Erythroblast (primary cell): ENCODE results near the gene KCNH2.

Source experiments
- GATA1 ChIP-seq: IDR thresholded peaks from 2 replicates; pipeline ENCODE4 v1.6.1; 2011; ENCODE audit warnings: low read depth, mild to moderate bottlenecking, control low read depth, low read length, moderate library complexity
- POLR2A ChIP-seq: IDR thresholded peaks from 2 replicates; pipeline ENCODE4 v1.6.1; 2011; ENCODE audit warnings: mild to moderate bottlenecking, low read length

DNA sequence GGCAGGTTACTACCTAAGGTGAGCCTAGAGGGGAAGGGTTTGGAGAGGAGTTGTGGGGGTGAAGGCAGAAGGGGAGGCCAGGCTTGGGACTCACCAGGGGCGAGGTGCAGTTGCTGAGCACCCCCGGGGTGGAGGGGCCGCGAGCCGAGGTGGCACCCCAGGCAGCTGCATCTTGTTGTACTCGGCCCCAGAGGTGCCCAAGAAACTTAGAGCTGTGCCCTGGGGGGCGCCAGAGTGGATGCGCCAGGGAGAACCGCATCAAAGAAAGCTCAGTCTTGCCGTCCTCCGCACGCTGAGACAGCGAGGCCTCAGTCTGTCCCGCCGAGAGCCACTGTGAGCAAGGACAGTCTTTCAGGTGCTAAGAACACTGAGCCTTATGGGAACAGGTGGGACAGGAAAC is 38.8 kb upstream of the KCNH2 start:
- TF ChIP-seq POLR2A = no peak
- no peak for TF ChIP-seq GATA1
